GM18498 (cell line): ENCODE measurements around the gene TATDN3.
A peak's percentile ranks its signal among the peaks of the same experiment; 100 is the strongest.
"Not testable (repeated sequence)": the region's sequence is repeated elsewhere in the genome, so short reads cannot be mapped to it uniquely, and the experiment has no call there.

Source experiments
- ATAC-seq: cut with Tn5 transposase; IDR thresholded peaks from one replicate; pipeline ENCODE4 v1.9.1; 2021; ENCODE audit warnings: mild to moderate bottlenecking, moderate library complexity; ENCODE audit not compliant: unreplicated experiment

Gene TATDN3, protein sequence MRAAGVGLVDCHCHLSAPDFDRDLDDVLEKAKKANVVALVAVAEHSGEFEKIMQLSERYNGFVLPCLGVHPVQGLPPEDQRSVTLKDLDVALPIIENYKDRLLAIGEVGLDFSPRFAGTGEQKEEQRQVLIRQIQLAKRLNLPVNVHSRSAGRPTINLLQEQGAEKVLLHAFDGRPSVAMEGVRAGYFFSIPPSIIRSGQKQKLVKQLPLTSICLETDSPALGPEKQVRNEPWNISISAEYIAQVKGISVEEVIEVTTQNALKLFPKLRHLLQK

DNA sequence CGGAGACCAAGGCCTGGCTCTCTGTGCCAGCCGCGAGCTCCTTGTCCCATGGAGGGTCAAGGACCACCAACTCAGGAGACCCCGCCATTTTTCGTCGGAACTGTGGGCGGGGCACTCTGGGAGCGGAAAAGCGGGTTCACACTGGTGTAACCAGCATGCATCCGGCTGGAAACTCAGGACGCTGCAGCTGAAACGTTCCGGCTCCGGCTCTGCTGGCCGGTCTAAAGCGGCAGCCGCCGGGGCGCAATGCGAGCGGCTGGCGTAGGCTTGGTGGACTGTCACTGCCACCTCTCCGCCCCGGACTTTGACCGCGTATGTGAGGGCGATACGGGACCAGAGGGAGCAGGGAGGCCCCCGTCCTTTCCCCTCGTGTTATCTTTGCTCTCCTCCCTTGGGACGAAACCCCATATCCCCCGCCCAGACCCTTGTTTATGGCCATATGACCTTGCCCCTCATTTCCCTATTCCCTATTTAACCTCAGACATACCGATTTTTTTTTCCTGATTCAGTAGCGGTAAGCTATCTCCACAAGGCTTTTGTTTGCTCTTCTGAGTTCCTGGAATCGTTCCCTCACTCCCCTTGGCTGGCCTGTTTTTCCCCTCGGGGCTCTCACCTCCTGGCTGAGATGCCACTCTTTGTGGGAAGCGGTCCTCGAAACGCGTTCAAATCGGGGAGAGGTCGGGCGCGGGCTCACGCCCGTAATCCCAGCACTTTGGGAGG is at the start of gene TATDN3, which contains the start of gene NSL1:
Gene TATDN3 (plus strand): TSS at position 219 of the 720 bp plus-strand sequence. CDS start 28 bp downstream, at position 247.
Gene NSL1 (minus strand): TSS at position 102 of the 720 bp plus-strand sequence. CDS start 14 bp downstream, at position 88.
- ATAC-seq: peak; percentile 70

DNA sequence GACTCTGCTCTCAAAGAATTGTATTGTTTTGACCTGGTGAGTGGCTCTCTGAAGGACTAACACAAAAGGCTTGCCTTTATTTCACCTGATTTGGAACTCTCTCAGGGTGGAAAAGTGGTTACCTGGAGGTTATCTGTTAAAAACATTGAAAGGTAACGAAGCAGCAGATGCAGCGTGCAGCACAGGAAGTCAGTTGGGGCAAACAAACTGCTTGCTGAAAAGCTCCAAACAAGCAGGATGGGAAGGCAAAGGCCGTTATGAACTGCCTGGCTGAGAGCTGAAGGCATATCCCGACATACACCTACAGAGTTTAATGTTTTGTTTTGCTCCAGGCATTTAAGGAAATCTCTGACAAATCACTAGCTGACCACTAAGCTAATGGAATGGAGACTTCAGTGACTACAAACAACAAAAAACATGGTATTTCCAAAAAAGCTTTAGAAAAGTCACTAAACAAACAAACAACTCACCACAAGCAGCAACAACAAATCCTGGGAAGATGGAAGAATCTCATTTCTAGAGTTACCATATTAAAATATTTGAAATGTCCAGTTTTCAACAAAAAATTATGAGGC is 47.7 kb upstream of the TATDN3 start:
- ATAC-seq: no peak

DNA sequence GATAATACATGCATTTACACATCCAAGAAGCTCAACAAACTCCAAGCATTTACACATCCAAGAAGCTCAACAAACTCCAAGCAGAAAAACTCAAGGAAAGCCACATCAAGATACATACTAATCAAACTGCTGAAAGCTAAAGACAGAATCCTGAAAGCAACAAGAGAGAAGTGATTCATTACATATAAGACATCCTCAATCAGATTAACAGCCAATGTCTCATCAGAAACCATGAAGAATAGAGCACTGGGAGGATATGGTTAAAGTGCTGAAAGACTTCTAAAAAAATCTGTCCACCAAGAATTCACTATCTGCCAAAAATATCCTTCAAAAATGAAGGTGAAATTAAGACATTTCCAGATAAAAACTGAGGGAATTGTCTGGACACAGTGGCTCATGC is 46.4 kb upstream of the TATDN3 start:
- ATAC-seq: no peak

DNA sequence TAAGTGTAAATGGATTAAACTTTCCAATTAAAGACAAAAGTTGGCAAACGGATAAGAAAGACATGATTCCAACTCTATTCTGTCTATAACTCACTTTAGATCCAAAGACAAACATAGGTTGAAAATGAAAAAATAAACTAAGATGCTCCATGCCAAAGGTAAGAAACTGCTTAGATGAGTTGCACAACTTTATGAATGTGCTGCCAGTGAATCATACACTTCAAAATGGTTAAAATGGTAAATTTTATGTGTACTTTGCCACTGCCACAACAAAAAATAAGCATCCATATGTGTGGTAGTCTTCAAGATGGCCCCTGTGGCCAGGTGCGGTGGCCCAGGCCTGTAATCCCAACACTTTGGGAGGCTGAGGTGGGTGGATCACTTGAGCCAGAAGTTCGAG is 45.1 kb upstream of the TATDN3 start:
- ATAC-seq: no peak

DNA sequence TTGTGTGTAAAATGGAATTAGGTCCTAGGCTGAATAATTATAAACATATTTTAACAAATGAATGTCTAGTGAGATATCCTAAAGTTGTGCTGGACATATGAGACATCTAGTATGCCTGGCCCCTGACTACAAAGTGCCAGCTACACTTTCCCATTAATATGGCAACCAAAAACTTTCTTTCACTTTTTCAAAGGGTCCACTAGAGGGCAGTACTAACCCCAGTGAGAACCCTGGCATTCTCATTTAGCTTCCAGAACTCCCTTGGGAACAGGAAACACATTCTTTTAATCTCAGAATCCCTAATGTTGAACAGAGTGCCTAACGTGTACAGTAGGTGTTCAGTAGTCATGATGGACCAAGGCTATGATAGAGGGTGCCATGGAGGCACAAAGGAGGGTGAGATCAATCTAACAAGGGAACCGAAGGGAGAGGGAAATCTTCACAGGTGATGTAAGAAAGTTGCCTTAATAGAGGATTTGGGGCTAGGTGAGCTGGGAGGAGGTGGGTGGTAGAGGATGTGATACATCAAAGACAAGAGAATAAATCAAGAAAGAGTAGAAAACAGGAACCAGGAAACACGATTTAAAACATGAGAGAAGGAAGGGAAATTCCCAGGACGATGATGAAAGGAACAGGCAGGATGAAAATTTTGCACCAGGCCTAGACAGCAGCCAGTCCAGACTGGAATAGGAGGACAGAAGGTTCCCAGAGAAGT is 41.7 kb upstream of the TATDN3 start:
- no peak for ATAC-seq

DNA sequence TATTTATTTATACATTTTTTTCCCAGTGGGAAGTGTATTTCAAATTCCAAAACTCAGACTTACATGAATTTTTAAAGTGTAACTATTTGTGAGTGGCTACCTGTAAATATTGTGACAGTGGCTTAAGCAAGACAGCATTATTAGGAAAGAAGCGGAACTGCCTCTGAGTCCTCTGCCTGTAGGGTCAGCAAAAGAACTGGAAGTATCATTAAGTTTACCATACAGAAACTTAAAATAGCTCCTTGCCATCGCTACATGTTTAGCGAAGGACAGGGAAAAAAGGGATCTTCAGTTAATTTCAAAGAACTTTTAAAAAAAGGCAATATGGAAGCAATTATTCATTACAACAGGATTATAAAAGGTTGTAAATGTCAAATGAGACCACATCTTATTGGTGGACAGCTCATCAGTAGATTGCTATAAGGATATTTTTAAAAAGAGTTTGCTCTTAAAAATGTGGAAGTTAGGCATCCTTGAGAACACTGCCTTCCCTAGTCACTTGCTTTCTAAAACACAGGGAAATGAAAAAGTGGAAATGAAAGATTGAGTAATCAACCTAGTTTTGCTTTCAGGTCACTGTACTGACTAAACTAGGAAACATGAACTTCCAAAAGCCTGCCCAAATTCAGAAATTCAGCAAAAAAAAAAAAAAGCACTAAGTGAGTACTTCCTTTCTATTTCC is 39.3 kb upstream of the TATDN3 start:
- peak; percentile 29 for ATAC-seq

DNA sequence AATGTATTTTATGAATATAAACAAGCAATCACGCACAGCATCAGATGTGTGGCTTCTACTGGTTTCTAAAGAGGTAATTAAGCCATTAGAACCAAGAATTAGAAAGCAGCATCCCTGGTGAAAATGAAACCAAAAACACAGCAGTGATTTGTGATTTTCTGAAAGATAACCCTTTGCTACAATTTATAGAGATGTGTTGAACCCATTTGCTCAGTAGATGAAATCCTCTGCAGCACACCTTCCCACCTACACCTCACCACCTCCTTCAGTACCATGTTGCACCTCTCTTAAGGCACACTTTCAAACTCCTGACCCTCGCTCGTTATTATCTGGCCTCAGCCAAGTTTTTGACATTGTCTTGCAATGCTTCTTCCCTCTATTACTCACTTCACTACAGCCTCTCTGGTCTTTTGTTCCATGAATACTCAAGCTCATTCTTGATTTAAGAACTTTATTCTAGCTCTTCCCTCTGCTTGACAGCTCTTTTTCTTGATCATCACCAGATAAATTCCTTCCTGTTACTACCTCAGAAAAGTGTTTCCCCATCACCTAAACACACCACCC is 38.7 kb upstream of the TATDN3 start:
- ATAC-seq: peak; percentile 32

DNA sequence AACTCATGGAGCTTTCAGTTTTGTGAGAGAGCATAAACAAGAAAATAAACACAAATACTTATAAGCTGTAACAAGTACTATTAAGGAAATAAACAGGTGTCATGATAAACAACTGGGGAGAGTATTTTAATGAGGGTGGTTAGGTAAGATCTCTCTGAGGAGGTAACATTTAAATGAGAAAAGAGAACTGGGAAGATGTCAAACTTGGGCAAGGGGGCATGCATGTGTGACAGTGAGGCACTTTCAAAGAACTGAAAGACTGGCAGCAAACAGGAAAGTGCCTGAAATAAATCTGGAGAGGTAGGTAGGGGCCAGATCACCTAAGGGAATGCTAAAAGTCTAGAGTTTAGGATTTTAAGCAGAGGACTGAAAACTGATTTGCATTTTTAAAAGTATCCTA is 37.9 kb upstream of the TATDN3 start:
- no peak for ATAC-seq

DNA sequence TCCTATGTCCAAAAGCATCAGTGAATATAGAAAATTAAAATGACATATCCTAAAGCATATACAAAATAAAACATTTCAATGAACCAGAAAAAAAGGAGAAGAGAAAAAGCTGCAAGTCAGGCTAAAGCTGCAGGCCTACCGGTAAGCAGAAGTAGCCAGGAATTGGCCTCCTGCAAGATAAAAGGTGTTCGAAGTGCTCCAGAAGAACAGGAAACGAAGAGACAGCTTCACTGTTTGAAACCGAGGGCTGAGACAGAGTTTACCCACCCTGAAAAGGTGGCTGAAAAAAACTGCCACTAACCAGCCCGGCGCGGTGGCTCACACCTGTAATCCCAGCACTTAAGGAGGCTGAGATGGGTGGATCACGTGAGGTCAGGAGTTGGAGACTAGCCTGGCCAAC is 37.5 kb upstream of the TATDN3 start:
- peak; percentile 45 for ATAC-seq

DNA sequence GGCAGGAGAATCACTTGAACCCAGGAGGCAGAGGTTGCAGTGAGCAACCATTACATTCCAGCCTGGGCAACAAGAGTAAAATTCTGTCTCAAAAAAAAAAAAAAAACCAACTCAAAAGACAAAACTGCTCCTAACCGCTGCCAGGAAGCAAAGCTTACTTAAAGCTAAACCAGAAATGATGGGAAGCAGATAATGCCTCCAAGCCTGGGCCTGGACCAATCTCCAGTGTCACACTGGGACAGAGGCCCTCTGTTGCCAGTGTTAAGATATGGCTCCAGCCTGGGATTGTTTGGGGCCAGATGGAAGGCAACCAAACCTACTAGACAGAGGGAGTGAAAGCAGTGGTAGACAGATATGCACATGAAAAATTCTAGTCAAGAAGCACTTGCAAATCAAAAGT is 37.0 kb upstream of the TATDN3 start:
- ATAC-seq: no peak

DNA sequence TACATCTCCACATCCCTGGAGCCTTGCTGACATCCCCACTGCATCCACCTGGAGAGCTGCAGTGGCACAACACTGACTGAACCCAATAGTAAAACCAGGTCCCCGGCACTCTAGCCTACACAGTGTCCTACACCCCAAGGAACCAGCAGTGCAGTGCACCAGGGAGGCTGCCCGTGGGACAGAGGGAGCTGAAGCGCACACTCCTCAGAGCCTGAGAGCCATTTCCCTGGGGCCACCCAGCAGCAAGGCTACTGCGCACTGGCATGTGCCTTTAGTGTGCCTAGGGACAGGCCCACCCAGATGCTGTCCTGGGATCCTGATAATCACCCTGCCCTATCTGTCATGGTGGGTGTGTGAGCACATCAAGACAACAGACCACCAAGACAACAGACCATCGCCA is 32.0 kb upstream of the TATDN3 start:
- ATAC-seq: no peak

DNA sequence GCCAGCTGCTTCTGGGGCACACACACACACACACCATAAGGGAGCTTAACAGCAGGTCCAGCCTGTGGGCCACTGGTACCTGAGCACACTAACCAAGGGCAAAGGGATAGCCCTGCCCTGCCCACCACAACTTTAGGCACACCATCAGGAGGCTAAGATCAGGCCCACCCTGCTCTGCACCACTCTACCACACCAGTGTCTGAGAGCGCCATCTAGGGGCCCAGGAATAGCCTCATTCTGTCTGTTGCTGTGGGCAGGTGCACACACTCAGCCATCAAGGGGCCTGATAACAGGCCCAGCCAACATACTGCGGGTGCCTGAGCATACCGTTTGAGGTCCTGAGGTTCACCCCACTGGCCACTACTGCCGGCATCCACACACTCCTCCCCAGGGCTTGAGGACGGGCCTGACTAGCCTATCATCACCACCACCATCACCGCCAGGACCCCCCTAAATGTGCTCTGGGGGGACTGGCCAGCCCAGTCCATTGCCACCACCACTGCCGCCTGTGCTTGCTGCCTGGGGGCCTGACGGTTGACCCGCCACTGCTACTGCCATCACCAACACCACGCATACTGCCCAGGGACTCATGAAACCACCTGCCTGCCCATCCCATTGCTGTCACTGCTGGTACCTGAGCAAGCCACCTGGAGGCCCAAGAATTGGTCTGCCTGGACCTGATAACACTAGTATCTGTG is 31.4 kb upstream of the TATDN3 start:
- ATAC-seq: peak; percentile 64

DNA sequence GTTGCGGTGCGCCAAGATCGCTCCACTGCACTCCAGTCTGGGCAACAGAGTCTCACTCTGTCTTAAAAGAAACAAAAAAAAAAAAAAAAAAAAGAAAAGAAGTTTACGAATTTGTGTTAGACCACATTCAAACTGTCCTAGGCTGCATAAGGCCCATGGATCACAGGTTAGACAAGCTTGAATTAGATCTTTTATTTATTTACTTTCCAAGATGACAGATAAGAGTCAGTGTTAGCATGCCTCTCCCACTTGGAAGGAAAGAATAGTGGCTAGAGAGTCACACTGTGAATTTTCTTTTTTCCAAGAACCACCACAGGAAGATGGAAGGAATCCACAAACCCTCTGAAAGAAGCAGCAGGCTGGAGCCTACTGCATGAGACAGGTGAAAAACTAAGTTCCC is 29.5 kb upstream of the TATDN3 start:
- ATAC-seq: no peak

DNA sequence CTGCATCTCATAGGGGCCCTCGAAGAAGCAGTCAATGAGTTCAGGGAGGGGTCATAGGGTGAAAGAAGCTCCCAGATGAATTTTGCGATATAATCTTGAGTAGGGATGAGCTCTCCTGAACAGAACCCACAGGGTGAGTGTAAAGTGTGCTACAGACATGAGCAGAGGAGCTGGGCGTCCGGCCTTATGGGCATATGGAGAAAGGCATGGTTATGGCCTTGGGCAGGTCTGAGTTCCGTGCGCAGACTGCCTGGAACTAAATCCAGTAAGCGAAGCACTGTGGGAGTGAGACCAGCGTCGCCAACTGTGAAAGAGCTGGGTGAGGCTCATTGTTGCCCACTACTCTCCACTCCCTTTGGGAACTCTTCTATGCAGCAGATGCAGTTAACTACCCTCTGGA is 28.9 kb upstream of the TATDN3 start:
- no peak for ATAC-seq

DNA sequence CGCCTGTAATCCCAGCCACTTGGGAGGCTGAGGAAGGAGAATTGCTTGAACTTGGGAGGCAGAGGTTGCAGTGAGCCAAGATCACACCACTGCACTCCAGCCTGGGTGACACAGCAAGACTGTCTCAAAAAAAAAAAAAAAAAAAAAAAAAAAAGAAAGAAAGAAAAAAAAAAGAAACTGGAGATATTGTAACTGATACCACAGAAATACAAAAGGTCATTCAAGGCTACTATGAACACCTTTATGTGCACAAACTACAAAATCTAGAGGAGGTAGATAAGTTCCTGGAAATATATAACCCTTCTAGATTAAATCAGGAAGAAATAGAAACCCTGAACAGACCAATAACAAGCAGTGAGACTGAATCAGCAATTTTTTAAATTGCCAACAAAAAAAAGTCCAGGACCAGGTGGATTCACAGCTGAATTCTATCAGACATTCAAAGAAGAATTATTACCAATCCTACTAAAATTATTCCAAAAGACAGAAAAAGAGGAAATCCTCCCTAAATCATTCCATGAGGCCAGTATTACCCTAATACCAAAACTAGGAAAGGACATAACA is 26.9 kb upstream of the TATDN3 start:
- not testable (repeated sequence) for ATAC-seq

DNA sequence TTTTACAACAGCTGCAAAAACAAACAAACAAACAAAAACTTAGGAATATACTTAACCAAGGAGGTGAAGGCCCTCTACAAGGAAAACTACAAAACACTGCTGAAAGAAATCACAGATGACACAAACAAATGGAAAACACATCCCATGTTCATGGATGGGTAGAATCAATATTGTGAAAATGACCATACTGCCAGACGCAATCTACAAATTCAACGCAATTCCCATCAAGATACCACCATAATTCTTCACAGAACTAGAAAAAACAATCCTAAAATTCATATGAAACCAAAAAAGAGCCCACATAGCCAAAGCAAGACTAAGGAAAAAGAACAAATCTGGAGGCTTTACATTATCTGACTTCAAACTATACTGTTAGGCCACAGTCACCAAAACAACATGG is 24.9 kb upstream of the TATDN3 start:
- ATAC-seq: not testable (repeated sequence)

DNA sequence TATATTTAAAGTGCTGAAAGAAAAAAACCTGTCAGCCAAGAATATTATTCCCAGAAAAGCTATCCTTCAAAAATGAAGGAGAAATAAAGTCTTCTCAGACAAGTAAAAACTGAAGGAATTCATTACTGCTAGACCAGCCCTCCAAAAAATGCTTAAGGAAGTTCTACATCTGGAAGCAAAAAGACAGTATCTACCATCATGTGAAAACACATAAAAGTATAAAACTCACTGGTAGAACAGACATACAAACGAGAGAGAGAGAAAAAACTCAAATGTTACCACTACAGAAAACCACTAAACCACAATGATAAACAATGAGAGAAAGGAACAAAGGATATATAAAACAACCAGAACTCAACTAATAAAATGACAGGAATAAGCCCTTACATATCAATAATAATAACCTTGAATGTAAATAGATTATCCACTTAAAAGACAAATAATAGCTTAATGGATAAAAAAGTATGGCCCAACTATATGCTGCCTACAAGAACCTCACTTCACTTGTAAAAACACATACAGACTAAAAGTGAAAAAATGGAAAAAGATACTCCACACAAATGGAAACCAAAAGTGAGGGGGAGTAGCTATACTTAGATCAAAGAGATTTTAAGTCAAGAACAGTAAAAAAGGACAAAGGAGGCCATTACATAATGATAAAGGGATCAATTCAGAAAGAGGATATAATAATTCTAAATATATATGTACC is 22.1 kb upstream of the TATDN3 start:
- no peak for ATAC-seq

DNA sequence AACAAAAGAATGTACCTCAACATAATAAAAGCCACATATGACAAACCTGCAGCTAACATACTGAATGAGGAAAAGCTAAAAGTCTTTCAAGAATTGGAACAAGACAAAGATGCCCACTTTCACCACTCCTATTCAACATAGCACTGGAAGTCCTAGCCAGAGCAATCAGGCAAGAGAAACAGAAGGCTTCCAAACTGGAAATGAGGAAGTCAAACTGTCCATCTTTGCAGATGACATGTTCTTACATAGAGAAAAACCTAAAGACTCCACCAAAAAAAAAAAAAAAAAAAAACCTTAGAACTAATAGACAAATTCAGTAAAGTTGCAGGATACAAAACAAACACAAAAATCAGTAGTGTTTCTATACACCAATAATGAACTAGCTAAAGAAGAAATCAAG is 20.4 kb upstream of the TATDN3 start:
- no peak for ATAC-seq

DNA sequence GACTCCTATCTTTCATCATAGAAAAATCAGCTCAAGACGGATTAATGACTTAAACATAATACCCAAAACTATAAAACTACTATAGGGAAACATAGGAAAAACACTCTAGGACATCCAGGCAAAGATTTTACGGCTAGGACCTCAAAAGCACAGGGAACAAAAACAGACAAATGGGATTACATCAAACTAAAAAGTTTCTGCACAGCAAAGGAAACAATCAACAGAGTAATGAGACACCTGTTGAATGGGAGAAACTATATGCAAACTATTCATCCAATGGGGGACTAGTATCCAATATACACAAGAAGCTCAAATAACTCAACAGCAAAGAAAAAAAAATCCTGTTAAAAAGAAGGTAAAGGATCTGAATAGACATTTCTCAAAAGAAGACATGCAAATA is 18.7 kb upstream of the TATDN3 start:
- no peak for ATAC-seq
